ENCODE measurements around the gene GAS7.
"Not testable (repeated sequence)": the region's sequence is repeated elsewhere in the genome, so short reads cannot be mapped to it uniquely, and the experiment has no call there.

Gene GAS7

DNA sequence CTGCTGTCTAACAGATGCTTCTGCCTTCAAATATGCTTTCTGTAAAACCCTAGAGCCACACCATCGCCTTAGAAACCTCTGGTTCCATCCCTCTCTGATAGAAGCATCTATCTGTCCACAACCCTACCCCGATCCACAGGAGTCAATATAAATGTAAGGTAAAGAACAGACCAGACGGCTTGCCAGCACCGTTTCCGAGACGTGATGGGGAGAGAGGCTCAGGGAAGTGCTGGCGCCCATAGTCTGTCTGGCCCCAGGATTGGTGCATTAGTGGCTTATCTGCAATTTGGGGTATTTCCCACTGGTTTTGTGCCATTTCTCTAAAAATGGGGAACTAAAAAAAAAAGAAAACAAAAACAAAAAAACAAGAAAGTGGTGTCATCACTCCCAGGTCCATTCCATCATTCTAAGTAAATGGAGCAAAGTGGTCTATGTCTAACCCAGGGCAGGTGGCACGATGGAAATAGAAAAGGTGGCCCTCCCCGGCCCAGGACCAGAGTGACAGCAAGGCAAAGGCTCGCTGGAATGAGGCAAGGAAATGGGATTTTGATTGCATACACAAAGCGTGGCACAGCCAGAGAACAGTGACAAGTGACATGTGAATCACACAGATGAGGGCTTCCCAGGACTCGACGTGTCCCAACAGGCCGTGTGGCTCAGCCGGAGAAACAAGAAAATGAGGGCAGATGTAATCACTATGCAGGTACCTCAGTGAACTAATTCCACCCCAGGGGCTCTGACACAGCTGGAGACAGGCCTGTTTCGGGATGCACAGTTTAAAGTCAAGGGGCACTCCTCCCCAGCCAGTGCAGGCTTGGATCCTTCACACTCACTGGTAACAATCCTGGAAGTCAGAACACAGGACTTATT, 125.6 kb downstream of the GAS7 start:
- no peak for DNase-seq (ENCODE audit: low spot score)

DNA sequence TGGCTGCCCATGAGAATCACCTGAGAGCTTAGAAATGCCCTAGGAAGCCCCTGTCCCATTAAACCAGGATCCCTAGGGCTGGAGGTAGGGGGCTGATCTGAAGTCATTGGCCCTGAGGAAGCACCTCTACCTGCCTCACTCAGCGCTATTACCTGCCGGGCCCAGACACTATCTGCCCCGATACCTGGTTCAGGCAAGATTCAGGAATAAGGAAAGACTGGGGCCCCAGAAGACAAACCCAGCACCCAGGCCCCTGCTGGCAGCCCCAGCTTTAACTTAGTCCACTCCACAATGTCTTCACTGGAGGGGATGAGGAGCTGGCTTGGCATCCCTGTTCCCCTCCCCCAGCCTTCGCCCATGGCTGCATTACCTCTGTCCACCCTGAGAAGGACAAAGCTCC, 126.3 kb downstream of the GAS7 start:
- DNase-seq (ENCODE audit: low spot score) = no peak

DNA sequence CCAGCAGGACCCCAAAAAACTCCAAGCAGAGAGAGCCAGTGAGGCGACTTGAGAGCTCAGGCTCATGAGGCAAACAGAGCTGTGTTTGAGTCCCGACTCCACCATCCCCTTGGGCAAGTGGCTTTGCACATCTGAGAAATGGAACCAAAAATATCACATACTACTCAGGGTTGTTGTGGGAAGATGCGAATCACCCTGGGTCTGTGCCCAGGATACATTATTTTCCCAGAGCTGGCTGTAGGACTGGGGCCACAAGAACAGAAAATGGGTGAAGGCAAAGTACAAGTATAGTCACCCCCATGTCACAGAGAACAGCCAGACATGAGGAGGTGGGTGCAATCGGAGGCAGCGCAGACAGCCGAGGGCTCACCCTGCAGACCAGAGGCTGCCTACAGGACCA, 127.3 kb downstream of the GAS7 start:
- DNase-seq (ENCODE audit: low spot score) = no peak

DNA sequence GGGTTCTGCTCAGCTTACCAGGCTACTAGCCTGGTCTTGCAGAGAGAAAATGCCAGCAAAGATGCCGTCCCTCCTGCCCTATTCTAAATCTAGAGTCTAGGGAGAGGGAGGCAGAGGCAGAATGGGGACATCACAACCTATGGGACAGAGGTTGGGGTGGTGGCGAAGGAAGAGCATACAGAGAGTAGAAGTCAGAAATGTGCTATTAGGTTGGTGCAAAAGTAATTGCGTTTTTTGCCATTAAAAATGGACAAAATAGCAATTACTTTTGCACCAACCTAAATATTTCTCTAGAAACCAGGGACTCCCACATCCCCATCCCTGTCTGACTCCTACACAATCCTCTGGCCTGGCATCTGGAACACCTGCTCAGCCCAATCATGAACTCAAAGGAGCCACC, 127.7 kb downstream of the GAS7 start:
- DNase-seq (ENCODE audit: low spot score) = no peak

DNA sequence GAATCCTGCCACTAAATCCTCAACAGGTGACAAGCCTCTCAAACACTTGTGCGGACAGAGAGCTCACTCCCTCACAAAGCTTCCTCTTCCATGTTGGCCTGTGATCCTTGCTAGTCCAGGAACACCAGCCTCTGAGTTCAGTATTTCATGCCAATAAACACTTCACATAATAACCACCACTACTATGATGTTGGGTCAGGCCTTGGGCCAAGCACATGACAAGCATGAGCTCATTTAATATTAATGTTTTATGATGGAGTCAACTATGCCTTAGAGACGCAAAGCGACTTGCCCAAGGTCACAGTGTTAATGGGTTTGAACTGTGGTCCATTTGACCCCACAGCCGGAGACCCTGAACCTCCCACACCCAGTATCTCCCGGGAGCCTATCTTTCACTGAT, 129.1 kb downstream of the GAS7 start:
- no peak for DNase-seq (ENCODE audit: low spot score)

DNA sequence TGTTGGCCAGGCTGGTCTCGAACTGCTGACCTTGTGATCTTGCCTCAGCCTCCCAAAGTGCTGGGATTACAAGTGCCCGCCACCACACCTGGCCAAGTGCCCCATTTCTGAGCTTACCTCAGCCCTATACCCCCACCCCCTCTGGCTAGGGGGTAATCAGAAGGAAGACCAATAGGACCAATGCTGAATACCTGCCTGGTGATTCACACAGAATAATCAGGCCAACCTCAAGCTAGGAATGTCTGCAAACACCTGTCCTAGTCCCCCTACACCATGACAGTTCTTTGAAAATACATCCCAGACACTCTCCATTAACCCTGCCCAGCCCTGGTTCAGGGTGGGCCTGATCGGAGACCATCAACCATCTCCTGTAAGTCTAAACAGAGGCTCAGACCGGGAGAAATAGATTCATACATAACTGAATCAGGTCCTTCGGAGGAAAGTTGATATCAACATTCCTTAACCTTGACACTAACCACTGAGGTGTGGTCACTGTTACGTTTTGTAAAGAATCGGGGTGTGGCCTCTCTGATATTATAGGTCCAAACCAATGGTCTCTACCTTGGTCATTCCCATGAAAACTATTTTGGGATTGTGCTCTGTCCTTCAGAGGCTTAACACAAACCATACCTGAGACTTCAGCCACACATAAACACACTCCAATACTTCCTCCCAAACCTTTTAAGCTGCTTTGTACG, 130.8 kb downstream of the GAS7 start:
- no peak for DNase-seq (ENCODE audit: low spot score)

DNA sequence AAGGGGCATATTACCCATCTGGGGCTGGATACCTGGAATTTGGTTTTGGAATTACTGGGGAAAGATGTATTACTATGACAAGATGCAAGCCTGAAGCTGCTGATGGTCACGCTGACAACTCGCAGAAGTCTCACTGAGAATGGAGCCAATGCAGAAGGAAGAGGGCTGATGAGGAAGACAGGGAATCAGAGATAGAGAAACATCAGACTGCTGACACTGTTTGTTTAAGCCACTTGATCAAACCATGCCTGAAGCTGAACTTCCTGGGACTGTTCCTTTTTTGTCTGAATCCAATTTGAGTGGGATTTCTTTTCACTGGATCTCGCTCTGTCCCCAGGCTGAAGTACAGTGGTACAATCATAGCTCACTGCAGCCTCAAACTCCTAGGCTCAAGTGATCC, 133.9 kb downstream of the GAS7 start:
- no peak for DNase-seq (ENCODE audit: low spot score)

DNA sequence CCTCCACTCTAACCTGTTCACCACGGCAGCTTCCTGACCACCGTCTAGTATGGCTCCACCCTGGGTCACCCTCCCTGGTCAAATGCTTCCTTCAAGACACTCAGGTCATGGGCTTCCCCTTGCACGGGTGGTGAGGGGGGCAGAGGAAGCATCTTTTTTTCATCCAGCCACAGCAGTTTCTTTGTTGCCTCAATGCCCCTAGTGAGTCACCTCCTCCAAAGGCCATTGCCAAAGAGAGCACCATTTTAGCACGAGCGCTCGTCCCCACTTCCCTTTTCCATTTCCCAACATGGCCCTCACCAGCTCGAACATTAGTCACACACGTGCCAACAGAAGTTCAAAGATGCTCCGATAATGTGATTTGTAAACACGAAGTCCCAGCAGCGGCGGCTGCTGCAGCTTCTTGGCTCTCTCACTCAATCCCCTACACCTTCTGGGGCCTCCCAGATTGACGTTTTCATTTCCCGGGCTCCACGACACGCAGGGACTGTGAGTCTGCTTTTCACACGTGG, 134.6 kb downstream of the GAS7 start:
- no peak for DNase-seq (ENCODE audit: low spot score)

DNA sequence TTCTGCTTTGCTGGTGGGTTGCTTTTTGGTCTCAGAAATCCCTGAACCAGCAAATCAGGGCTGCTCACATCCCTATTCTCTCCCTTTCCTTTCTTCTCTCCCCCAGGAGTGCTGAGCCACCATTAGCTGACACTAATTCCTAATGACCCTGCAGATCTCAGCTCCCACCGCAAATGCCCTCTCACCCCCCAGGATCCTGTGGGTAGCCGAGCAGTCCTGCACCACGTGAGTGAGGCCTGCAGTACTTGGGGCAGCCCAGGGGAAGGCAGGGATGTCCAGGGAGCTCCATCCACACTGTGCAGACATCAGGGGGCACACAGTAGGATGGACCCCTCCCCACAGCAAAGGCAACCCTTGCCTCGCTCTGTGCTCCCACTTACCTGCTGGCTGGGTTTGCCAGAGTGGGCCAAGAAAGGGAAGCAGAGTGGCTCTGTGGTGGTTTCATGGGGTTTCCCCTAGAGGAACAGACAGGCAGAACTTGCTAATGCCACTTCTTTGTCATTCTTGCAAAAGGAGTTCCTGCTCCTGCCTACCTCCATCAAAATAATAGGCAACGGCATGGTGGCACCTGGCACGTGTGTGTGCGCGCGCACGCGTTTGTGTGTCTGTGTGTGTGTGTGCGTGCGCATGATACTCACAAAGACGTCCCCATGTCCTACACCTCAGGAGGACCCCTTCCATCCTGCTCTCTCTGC, 135.6 kb downstream of the GAS7 start:
- no peak for DNase-seq (ENCODE audit: low spot score)

DNA sequence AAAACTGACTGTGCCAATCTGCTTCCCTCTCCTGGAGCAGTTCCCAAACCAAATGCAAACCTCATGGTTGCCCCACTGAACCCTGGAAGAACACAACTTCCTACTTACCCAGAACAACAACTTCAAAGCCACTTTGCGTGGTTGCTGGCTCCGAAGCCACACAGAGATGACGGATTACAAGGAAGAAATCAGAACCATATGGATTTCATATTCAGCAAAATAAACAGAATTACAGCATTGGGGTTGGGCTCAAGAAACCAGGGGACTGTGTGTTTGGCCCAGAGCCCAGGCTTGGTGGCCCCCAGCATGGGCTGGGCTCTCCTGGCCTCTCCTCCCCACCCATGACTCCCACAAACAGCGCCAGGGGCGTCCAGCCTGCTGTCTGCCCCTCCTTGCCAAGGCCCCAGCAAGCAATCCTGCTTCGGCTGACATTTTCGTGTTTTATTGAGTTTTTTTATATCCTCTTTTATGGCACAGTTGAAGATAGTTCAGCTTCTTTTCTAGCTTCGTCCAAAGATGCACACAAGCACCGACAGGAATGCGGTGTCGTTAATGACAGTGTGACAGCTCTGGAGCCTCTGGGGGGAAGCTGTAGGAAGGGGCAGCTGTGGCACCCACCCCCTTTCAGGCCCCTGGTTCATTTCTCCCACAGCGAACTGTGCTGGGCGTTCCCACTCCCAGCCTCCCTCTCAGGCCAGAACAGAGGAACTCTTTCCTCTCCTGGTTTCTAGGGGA, 137.1 kb downstream of the GAS7 start:
- no peak for DNase-seq (ENCODE audit: low spot score)

DNA sequence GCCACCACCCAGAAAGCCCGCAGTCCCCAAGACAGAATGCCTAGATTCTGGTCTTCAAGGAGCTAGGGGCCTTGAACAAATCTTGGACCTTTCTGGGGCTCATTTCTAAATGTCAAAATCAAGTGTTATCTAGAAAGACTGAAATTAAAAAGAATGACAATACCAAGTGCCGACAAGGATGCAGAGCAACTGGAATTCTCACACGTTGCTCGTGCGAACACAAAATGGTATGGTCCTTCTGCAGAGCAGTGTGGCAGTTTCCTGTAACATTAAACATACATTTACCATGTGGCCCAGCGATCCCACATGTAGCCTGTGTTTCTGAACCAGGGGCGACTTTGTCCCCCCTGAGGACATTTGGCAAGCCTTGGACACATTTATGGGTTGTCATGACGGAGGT, 137.9 kb downstream of the GAS7 start:
- DNase-seq (ENCODE audit: low spot score) = no peak

DNA sequence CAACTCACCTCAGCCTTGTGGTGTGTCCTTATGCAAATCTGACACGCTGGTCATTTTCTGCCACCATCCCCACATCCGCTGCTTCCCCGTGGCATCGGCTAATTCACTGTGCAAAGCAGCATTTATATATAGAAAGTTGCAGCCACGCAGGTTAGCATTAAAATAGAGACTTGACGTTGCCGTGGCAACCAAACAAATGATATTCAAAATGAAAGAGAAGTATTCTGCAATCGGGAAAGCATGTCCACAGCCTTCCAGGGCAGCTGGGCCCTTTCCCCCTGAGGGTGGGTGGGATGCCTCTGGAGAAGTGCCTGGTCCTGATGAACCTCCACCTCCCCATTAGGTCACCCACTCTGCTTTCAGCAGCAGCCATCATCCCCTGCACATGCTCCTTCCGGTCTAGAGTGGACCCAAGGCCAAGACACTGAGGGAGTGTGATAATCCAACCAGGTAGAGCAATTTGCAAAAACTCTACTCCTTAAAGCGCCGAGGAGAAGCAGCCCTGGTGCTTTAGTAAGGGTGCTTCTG, 138.7 kb downstream of the GAS7 start:
- peak; percentile 32 for DNase-seq (ENCODE audit: low spot score)

DNA sequence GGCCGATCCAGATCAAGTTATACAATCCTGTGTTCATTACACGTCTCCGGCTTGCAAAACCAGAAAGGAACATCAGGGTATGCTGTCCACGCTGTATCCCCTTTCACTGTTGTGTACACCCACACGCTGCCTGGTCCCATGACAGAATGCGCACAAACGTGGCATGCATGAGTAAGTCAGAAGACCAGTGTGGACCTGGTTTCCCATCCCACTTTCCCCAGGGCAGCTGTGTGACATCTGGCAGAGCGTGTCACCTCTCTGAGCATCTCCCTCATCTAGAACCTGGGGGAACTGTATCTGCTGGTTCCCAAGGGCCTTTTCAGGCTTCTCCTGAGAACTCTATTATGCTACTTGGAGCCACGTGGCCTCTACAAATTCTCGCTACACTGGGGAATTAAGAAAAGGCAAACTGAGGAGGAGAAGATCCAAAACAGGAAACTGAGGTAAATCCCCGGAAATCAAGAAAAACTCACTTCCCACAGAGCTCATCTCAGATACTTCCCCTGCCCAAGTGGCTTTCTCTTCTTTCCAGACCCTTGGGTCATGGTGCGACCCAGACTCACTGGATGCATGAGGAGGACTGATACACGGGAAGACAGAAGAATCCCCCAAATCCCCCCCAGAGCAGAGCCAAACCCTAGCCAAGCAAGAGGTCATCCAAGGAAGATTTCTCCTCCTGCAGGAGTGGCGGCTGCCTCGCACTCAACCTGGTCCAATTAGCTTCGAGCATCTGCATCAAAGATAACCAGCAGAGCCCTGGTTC, 139.3 kb downstream of the GAS7 start:
- DNase-seq (ENCODE audit: low spot score) = no peak

DNA sequence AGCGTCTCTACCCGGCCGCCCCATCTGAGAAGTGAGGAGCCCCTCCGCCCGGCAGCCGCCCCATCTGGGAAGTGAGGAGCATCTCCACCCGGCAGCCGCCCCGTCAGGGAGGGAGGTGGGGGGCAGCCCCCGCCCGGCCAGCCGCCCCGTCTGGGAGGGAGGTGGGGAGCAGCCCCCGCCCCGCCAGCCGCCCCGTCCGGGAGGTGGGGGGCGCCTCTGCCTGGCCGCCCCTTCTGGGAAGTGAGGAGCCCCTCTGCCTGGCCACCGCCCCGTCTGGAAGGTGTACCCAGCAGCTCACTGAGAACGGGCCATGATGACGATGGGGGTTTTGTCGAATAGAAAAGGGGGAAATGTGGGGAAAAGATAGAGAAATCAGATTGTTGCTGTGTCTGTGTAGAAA, 140.9 kb downstream of the GAS7 start:
- DNase-seq (ENCODE audit: low spot score) = not testable (repeated sequence)

DNA sequence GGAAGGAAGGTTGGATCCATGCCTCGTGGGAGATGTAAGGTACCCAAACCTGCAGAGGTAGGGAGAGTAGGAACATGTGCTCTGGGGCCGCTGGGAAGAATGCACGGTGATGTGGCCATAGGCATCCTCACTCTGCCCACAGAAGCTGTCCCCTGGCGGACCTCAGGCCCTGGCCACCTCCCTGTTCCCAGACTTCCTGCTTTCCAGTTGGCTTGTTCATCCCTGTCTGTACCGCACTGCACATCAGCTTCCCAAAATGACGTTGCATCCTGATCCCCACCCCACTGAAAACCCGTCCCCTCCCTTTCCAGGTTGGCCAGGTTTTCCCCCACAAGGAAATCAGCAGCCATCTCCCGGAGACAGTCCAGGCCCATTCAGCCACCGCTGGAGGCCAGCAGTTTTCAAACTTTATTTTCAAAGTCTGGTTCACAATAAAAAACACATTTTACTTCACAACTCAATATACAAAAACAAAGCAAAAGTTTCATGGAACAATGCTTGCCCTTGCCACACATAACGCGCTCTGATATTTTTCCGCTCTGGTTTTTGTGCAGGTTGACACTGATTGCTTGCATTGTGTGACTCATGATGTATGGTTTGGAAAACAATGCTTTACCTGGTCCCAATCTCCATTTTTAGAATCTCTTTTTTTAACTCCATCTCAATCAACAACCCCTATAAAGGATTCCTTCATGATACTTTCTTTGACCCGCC, 143.0 kb downstream of the GAS7 start:
- DNase-seq (ENCODE audit: low spot score) = no peak

DNA sequence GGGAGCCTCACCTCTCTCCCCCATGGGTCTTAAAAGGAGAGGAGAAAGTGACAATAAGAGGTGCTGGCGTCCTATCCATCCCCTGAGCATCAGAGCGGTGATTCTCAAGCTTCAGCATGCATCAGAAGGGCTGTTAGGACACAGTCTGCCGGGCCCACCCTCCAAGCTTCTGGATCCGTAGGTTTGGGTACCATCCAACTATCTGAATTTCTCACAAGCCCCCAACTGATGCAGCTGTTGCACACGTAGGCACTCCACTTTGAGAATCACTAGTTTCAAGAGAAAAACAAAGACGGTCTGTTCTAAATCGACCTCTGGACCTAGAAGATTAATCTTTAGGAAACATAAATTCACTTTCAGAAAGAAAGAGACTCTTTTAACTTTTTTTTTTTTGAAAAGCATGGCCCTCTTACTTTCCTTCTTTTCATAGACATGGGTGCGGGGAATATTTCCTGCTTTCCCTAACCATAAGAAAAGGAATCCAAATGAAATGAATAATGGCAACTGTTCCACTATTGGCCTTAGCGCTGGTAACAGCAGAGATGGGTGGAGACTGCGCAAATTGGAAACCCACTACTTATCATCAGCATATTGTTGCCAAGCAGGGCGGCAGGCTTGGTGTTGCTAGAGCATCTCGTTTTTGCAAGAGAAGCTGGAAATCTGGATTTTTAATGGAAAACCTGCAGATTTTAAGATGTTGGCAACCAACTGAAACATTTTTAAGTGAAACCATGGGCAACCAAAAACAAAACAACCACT, 144.4 kb downstream of the GAS7 start:
- no peak for DNase-seq (ENCODE audit: low spot score)

DNA sequence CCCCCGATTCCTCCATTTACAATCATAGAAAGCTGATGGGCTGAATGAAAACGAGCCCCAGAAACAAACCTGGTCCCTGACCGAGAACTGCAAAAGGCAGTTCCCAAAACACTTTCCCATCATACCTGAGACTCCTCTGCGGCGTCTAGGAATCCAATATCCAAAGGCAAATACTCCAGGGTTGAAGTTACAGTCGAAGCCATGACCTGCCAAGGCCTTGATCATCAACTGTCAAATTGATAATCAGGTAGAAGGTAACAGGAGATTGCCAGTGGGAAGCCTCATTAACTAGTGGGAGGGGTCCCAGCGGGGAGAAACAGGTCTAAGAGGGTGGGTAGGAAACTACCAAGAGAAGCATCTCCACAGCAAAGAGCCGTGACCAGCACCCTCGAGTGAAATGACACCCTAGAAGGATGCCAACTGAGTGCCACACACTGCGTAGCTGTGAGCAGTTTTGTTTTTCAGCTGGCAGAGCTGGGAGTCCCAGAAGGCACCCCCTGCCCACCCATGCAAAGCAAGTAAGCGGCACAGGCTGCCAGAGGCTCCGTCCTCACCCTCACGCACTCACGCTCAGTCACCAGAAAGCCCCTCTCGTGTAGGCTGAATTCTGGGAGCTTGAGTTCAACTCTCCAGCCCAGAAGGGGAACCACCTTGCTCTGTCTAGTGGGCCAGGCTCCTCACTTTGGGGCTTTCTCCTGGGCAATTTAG, 146.1 kb downstream of the GAS7 start:
- no peak for DNase-seq (ENCODE audit: low spot score)

DNA sequence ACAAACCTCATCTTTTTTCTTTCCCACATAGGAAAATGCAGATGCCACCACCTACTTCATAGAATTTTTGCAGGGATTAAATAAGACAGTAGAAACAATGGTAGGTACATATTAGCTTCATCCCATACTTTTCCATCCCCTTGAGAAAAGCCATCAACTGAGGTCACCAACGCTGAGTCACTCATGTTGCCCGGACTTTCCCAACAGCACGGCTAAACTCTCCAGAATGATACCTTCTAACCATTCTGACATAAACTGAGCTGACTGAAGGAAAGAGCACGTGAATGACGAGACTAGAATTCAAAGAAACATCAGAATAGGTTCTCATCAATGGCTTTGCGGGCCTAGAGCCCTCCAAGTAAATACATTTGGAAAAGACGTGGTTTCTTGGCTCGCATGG, 147.3 kb downstream of the GAS7 start:
- no peak for DNase-seq (ENCODE audit: low spot score)

DNA sequence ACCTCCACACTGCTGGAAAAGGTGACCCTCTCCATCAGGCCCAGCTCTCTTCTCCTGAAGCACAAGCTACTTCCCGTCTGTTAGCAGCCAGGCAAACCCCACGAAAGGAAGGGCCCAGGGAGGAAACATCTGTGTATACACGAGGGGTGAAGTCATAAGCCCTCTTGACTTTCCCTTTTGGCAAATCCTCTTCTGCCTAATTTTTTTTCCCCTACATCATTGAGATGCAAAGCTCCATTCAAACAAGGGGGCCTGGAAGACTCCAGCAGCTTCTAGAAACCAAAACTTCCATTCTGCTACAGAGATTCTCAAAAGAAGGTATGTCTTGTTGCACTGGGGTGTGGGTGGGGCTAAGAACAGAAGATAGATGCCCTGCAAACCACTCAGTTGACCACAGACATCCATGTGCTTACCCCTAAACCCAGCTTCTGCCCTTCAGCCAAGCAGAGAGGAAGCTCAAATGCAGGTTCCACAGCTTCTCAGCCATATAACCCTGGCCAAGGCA, 147.8 kb downstream of the GAS7 start:
- no peak for DNase-seq (ENCODE audit: low spot score)

Data from CD4-positive, alpha-beta T cell treated with Interleukin-2 at 100 ng/mL for 4 hours (primary cell).